ENCODE measurements around the gene ZSWIM6.

GRCh38 chr5:61460471-61460870, 128.4 kb downstream of the ZSWIM6 start:
- TF ChIP-seq L3MBTL2 (conservative IDR thresholded peaks at IDR 0.05) (no peak), ELF4 (IDR thresholded peaks at IDR 0.05) (no peak), LEF1 (IDR thresholded peaks at IDR 0.05; ENCODE audit: borderline replicate concordance) (no peak), FOXA1 (IDR thresholded peaks at IDR 0.05) (no peak), BHLHE40 (IDR thresholded peaks at IDR 0.05; ENCODE audit: borderline replicate concordance) (no peak), SP1 (IDR thresholded peaks at IDR 0.05) (no peak), CTBP1 (IDR thresholded peaks at IDR 0.05; ENCODE audit: borderline replicate concordance) (no peak), FOXK2 (IDR thresholded peaks at IDR 0.05) (no peak), FOXM1 (IDR thresholded peaks at IDR 0.05; ENCODE audit: borderline replicate concordance) (no peak), SUZ12 (IDR thresholded peaks at IDR 0.05) (no peak)
